Vagina (tissue), 2 donors: ENCODE measurements around the gene NRXN3. TPM values are rescaled to one million over a fixed set of nuclear protein-coding genes. Genes with fewer than 3 reads are reported as not detected.

ENCODE experiments used
- DNase-seq, 2 donors: peaks; one replicate each; pipeline ENCODE4 v3.0.0-alpha.2; 2017; ENCODE audit errors: extremely low spot score in 2 of 2
- H3K27ac ChIP-seq: fragments of 200-600 bp; sonication (generic); one replicate; pipeline ENCODE4 v1.5.1; 2019
- H3K27me3 ChIP-seq: fragments of 200-600 bp; sonication (generic); one replicate; pipeline ENCODE4 v1.5.1; 2019
- H3K36me3 ChIP-seq, 2 donors: fragments of 200-600 bp; sonication (generic); one replicate each; pipeline ENCODE4 v1.5.1; 2017 to 2019
- H3K4me1 ChIP-seq: fragments of 200-600 bp; sonication (generic); one replicate; pipeline ENCODE4 v1.5.1; 2019
- H3K4me3 ChIP-seq, 2 donors: fragments of 200-600 bp; sonication (generic); 1 replicate in 1 of 2; 2 replicates in 1 of 2; pipeline ENCODE4 v1.5.1; 2016 to 2019
- H3K9me3 ChIP-seq: fragments of 200-600 bp; sonication (generic); one replicate; pipeline ENCODE4 v1.5.1; 2019
- POLR2A ChIP-seq, 2 donors: fragments of 450-650 bp; IDR thresholded peaks; one replicate each; pipeline ENCODE4 v1.6.1; 2017; ENCODE audit warnings: antibody characterized with exemption in 2 of 2, mild to moderate bottlenecking in 2 of 2, moderate library complexity in 2 of 2
- POLR2AphosphoS5 ChIP-seq, 2 donors: sonication (generic); formaldehyde crosslinking; IDR thresholded peaks; one replicate each; pipeline ENCODE4 v1.9.0; 2017; ENCODE audit warnings: antibody characterized with exemption in 2 of 2, mild to moderate bottlenecking in 2 of 2, low read depth in 1 of 2; ENCODE audit not compliant: insufficient read depth in 1 of 2
- intact Hi-C: fragments of 100-400 bp; cut with DNase I; formaldehyde crosslinking; loops from one replicate; pipeline ENCODE4 v1.15.1; 2023
- total RNA-seq: library from RNA; depleted of rRNA; stranded (reverse); fragments of >200 nt; gene quantifications from one replicate; pipeline ENCODE4 v1.2.3, GENCODE V29; 2016
- TF ChIP-seq, protein P1 (sequence below), 3 experiments: fragments of 450-650 bp in 2 of 3; fragments of 200-600 bp in 1 of 3; sonication (generic) in 1 of 3; IDR thresholded peaks; one replicate each; pipeline ENCODE4 v1.5.1; 2017 to 2019; ENCODE audit warnings: antibody characterized with exemption in 3 of 3, mild to moderate bottlenecking in 2 of 3, moderate library complexity in 2 of 3

Gene NRXN3
- total RNA-seq, 1 donor from 2014 or later = 4.7 TPM

DNA sequence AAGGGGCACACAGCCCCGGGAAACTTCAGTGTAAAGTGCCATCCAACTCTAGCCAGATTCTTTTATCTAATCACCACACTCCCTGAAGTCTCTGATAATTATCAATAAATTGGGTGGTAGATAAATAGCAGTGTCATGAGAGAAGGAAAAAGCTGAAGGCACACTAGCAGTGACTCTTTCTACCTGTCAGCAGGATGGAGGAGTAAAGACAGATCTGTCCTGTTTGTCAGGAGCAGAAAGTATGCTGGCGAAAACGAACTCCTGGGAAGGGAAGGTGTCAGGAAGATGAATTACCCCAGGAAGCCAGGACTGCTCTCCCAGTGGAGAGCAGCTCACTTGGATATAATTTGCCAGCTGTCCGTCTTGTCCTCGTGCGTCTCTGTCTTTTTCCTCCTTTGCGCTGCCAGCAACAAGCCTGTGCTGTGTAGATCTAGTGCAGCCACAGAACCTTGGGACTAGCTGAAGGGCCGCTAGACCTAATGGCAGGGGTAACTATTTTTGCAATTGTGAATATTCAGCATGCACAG is 1059.3 kb downstream of the NRXN3 start:
- no peak overlapping the region for H3K27ac ChIP-seq
- H3K4me1 ChIP-seq = no peaks in the 10 kb centered on the region

DNA sequence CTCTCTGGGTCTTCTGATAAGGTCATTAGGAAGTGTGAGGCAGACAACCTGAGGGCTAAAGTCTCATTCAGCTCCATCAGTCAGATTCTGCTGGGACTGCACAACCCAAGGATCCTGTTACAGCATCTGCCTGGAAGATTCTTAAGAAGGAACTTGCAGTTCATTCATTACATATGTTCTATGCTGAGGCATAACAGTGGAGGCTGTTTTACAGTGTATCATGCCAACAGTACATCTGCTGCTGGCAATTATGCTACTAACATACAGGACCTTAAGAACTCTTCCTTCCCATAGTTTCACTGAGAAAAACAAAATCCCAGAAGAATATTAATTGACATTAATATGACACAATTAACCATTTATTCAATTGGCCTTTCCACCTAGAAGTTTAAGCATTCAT is 1072.5 kb downstream of the NRXN3 start:
- TF ChIP-seq POLR2AphosphoS5 (IDR thresholded peaks at IDR 0.05; ENCODE audit: insufficient read depth in 1 of 2, low read depth in 1 of 2) = no peak
- no peak for TF ChIP-seq POLR2A (IDR thresholded peaks at IDR 0.05)
- TF ChIP-seq, protein P1, sequence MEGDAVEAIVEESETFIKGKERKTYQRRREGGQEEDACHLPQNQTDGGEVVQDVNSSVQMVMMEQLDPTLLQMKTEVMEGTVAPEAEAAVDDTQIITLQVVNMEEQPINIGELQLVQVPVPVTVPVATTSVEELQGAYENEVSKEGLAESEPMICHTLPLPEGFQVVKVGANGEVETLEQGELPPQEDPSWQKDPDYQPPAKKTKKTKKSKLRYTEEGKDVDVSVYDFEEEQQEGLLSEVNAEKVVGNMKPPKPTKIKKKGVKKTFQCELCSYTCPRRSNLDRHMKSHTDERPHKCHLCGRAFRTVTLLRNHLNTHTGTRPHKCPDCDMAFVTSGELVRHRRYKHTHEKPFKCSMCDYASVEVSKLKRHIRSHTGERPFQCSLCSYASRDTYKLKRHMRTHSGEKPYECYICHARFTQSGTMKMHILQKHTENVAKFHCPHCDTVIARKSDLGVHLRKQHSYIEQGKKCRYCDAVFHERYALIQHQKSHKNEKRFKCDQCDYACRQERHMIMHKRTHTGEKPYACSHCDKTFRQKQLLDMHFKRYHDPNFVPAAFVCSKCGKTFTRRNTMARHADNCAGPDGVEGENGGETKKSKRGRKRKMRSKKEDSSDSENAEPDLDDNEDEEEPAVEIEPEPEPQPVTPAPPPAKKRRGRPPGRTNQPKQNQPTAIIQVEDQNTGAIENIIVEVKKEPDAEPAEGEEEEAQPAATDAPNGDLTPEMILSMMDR (IDR thresholded peaks at IDR 0.05) = no peak
- H3K4me3 ChIP-seq = no peak overlapping the region
- no peaks in the 10 kb centered on the region for H3K9me3 ChIP-seq
- H3K27me3 ChIP-seq = no peaks in the 10 kb centered on the region
- H3K27ac ChIP-seq = no peak overlapping the region
- intact Hi-C loops = no loop called here
- no peak for DNase-seq
- H3K4me1 ChIP-seq = no peaks in the 10 kb centered on the region
- H3K36me3 ChIP-seq = no peaks in the 10 kb centered on the region

More for the DNA sequence above, 1059.3 kb downstream of the NRXN3 start:
- Histone ChIP-seq H3K4me3 (no peak overlapping the region), H3K9me3 (no peaks in the 10 kb centered on the region), H3K36me3 (no peaks in the 10 kb centered on the region), H3K27me3 (no peaks in the 10 kb centered on the region)
- intact Hi-C loops = no loop called here
- DNase-seq = no peak
- TF ChIP-seq, protein P1 (IDR thresholded peaks at IDR 0.05) = no peak
- TF ChIP-seq POLR2AphosphoS5 (IDR thresholded peaks at IDR 0.05; ENCODE audit: insufficient read depth in 1 of 2, low read depth in 1 of 2) (no peak), POLR2A (IDR thresholded peaks at IDR 0.05) (no peak)

DNA sequence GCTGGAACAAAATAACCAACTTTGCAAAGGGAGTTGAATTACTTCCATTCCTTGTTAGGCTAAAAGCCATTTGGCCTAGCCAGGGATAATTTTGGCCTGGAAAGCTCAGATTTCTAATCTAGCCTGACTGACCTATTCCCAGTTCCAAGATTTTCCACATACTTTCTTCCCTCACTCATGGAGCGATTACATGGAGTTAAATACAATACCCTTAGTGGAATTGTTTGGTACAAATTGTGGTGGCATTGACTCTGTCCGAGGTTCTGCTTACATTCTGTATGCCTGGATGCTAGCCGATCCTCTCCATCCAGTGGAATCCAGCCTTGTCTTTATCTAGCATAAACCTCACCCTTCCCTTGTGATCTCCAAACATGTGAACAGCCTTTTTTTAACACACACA is 1076.0 kb downstream of the NRXN3 start:
- Histone ChIP-seq H3K27me3 (no peaks in the 10 kb centered on the region), H3K27ac (no peak overlapping the region), H3K36me3 (no peaks in the 10 kb centered on the region), H3K4me3 (no peak overlapping the region), H3K4me1 (no peaks in the 10 kb centered on the region), H3K9me3 (no peaks in the 10 kb centered on the region)
- intact Hi-C loops = no loop called here
- TF ChIP-seq POLR2AphosphoS5 (IDR thresholded peaks at IDR 0.05; ENCODE audit: insufficient read depth in 1 of 2, low read depth in 1 of 2) = no peak
- TF ChIP-seq, protein P1 (IDR thresholded peaks at IDR 0.05) = no peak
- TF ChIP-seq POLR2A (IDR thresholded peaks at IDR 0.05) = no peak
- DNase-seq = no peak

DNA sequence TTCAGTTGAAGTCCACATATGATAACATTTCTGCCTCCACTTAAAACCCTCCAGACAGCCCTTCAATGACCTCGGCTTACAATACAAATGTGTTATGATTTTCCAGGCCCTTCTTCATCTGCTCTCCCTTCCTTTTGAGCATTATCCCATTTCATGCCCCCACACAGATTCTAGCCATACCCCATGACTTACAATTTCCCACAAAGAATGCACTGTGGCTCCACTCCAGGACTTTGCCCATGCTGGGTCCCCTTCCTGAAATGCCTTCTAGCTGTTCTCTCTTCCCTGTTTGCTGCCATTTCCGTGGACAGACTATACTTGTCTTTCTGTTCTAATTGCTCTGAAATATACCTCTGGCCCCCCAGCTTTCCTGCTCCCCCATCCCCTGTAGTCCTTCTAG is 1078.0 kb downstream of the NRXN3 start:
- H3K9me3 ChIP-seq = no peaks in the 10 kb centered on the region
- H3K36me3 ChIP-seq = no peaks in the 10 kb centered on the region
- no peaks in the 10 kb centered on the region for H3K27me3 ChIP-seq
- H3K4me1 ChIP-seq = no peaks in the 10 kb centered on the region
- no peak overlapping the region for H3K4me3 ChIP-seq
- TF ChIP-seq, protein P1 (IDR thresholded peaks at IDR 0.05) = no peak
- TF ChIP-seq POLR2A (IDR thresholded peaks at IDR 0.05) (no peak), POLR2AphosphoS5 (IDR thresholded peaks at IDR 0.05; ENCODE audit: insufficient read depth in 1 of 2, low read depth in 1 of 2) (no peak)
- intact Hi-C loops = no loop called here
- DNase-seq = no peak
- H3K27ac ChIP-seq = no peak overlapping the region

DNA sequence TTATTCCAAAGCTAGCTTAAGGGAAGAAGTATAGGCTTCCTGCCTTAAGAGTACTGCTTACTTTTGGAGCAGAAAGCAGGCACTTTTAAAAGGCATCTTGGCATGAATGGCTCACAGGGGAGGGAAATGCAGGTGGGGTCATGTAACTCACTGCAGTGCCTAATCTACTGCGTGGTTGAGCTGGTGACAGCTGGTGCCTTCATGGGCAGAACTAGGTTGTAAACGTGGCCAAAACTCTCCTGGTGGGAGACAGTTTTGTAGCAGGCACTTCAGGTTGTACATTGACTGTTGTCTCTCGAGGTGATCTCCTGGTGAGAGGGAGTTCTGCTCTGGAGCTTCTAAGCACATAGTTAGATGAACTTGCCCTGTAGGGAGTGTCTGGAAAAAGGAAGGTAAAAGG is 1078.6 kb downstream of the NRXN3 start:
- Histone ChIP-seq H3K27me3 (no peaks in the 10 kb centered on the region), H3K4me3 (no peak overlapping the region), H3K36me3 (no peaks in the 10 kb centered on the region), H3K9me3 (no peaks in the 10 kb centered on the region), H3K4me1 (no peaks in the 10 kb centered on the region), H3K27ac (no peak overlapping the region)
- intact Hi-C loops = no loop called here
- DNase-seq = no peak
- TF ChIP-seq, protein P1 (IDR thresholded peaks at IDR 0.05) = no peak
